Measurements from ENCODE around the gene LRRC74A.

Gene LRRC74A

GRCh38 chr14:76810525-76810924 lies 15.7 kb upstream of the LRRC74A start:
- no peak for TF ChIP-seq CTCF (IDR thresholded peaks at IDR 0.05; ENCODE audit: low read depth, low read length)
- Histone ChIP-seq H3K27me3 (ENCODE audit: insufficient read depth, low read depth, severe bottlenecking) (no peaks in the 10 kb centered on the region), H3K36me3 (peaks cover 10% of the 10 kb centered on the region), H3K9me3 (ENCODE audit: severe bottlenecking) (peaks cover 2% of the 10 kb centered on the region), H3K27ac (no peak overlapping the region), H3K4me3 (ENCODE audit: low read depth, low read length) (no peak overlapping the region)
- DNase-seq = no peak

DNA sequence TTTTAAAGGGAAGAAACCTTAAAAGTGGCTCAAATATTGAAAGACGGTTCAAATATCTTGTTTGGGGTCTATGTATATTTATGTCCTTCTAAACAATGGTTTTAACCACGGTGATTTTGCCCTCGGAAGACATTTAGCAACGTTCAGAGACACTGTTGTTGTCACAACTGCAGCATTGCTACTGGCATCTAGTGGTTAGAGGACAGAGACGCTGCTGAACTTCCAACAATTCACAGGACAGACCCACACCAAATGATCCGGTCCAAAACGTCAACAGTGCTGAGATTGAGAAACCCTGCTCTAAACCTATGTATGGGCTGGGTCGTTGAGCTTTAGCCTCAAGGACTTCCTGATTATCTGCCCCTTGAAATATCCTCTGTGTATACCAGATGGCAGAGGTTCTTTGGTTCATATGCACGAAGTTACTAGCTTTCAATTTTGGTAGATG lies 15.2 kb upstream of the LRRC74A start:
- peak; percentile 21 for DNase-seq
- no peak overlapping the region for H3K27ac ChIP-seq
- peaks cover 2% of the 10 kb centered on the region for H3K9me3 ChIP-seq (ENCODE audit: severe bottlenecking)
- H3K36me3 ChIP-seq = peaks cover 10% of the 10 kb centered on the region
- peak overlapping the region; percentile 20; the same call in 1 of the 2 replicates for H3K4me3 ChIP-seq (ENCODE audit: low read depth, low read length)
- H3K27me3 ChIP-seq (ENCODE audit: insufficient read depth, low read depth, severe bottlenecking) = no peaks in the 10 kb centered on the region
- TF ChIP-seq CTCF (IDR thresholded peaks at IDR 0.05; ENCODE audit: low read depth, low read length) = peak; percentile 55

GRCh38 chr14:76811561-76811960 lies 14.6 kb upstream of the LRRC74A start:
- Histone ChIP-seq H3K4me3 (ENCODE audit: low read depth, low read length) (peak overlapping the region; percentile 89), H3K9me3 (ENCODE audit: severe bottlenecking) (peaks cover 2% of the 10 kb centered on the region), H3K36me3 (peaks cover 10% of the 10 kb centered on the region), H3K27me3 (ENCODE audit: insufficient read depth, low read depth, severe bottlenecking) (no peaks in the 10 kb centered on the region), H3K27ac (no peak overlapping the region)
- no peak for DNase-seq
- no peak for TF ChIP-seq CTCF (IDR thresholded peaks at IDR 0.05; ENCODE audit: low read depth, low read length)

DNA sequence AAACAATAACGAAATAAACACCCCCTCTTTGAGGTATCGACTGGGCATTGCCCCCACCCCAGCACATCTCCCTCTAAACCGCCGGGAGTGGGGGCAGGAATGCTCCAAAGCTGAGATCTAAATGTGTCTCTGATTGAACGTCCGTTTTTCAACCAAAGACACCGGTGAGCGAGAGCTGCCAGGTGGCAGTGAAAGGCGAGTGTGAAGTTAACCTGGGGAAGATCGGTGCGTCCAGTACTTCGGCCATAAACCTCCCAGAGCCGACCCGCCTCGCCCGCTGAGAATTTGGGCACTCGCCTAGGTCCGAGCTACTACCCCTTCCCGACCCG lies 14.2 kb upstream of the LRRC74A start:
- no peak for TF ChIP-seq CTCF (IDR thresholded peaks at IDR 0.05; ENCODE audit: low read depth, low read length)

DNA sequence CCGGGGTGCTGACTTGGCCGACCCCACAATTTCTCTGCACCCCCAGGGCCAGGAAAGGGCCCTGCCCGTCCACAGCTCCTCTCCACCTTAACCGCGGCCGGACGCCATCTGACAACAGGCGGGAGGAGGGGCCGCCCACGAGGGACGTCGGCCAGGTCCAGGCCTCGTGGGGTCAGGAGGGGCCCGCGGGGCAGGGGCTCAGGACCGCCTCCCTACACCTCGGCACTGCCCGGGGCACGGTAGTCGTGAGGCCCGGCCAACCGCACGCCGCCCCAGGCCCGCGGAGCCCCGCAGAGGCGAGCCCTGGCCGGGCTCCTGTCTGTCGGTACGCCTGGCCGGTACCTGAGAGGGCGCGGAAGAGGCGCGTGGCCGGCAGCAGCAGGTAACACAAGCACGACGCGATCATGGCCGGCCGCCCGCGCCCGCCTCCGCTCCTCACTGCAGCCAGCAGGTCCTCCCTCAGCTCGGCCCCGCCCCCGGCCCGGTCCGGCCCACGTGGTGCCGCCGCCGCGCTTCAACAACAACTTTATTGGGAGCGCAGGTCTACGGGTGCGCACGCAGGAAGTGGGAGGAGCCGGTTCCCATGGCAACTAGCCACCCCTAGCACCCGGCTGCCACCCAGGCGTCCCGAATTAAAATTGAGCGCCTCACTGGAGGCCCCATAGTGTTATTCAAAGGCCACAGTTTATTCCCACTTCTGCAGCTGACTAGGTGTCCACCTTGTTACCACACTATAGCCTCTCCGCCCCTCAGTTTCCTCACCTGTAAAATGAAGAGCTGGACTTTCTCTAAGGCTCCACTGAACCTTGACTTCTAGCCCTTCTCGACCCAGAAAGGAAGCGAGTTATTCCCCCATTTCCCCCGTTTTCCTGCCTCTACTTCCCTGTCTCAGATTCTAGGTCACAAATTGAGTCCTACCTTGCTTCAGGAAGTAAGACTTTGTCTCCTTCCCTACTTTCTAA lies 13.5 kb upstream of the LRRC74A start, which contains the start of gene ANGEL1:
ANGEL1 (minus strand) TSS at position 461 of the 962 bp plus-strand sequence; CDS start at position 406, 55 bp downstream.
- DNase-seq = peak; percentile 94
- Histone ChIP-seq H3K9me3 (ENCODE audit: severe bottlenecking) (peaks cover 2% of the 10 kb centered on the region), H3K27ac (peak within 1 kb of the TSS; percentile 80), H3K36me3 (peaks cover 7% of the 10 kb centered on the region), H3K27me3 (ENCODE audit: insufficient read depth, low read depth, severe bottlenecking) (no peaks in the 10 kb centered on the region), H3K4me3 (ENCODE audit: low read depth, low read length) (peak within 1 kb of the TSS; percentile 89)
- TF ChIP-seq CTCF (IDR thresholded peaks at IDR 0.05; ENCODE audit: low read depth, low read length) = no peak

More for the DNA sequence above, 14.2 kb upstream of the LRRC74A start:
- H3K4me3 ChIP-seq (ENCODE audit: low read depth, low read length) = peak overlapping the region; percentile 89
- peaks cover 10% of the 10 kb centered on the region for H3K36me3 ChIP-seq
- peaks cover 2% of the 10 kb centered on the region for H3K9me3 ChIP-seq (ENCODE audit: severe bottlenecking)
- DNase-seq = no peak
- H3K27me3 ChIP-seq (ENCODE audit: insufficient read depth, low read depth, severe bottlenecking) = no peaks in the 10 kb centered on the region
- peak overlapping the region; percentile 80 for H3K27ac ChIP-seq

Data from WERI-Rb-1 (cell line).